Measurements from ENCODE around the gene TOP3B. TPM values are rescaled to one million over a fixed set of nuclear protein-coding genes. Genes with fewer than 3 reads are reported as not detected.

Gene TOP3B
- total RNA-seq, 1 donor from 2014 or later: 10.4 TPM

GRCh38 chr22:21989049-21989448 is 6.5 kb upstream of the TOP3B start:
- ATAC-seq: no peak
- DNase-seq (ENCODE audit: missing footprints): no peak
- intact Hi-C loops (cut with DNase I): no loop called here

- ATAC-seq (no peak), DNase-seq (ENCODE audit: missing footprints) (no peak)
- intact Hi-C loops (cut with DNase I): no loop called here
Observed at GRCh38 chr22:21985214-21985613, 2.6 kb upstream of the TOP3B start.

DNA sequence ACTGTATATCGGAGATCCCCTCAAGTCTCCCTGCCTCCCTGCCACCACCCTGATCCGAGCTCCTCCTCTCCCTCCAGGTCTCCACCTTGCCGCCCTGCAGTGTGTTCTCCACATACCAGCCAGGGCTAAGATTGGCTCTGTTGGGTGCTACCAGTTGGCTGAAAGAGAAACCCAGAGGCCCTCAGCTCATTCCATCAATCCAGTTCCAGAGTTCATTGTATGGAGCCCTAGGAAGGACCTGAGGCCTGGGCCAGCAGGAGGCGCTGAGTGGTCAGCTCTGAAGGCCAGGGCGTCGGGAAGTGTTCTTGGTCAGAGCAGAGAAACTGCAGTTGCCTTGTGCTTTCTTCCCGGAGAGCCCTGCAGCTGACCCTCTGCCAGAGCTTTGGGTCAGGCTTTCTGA is 2.2 kb upstream of the TOP3B start:
- ATAC-seq: no peak
- intact Hi-C loops (cut with DNase I): no loop called here
- no peak for DNase-seq (ENCODE audit: missing footprints)

GRCh38 chr22:21981874-21982273 is 713 bp downstream of the TOP3B start:
- ATAC-seq (no peak), DNase-seq (ENCODE audit: missing footprints) (no peak)
- intact Hi-C loops (cut with DNase I): no loop called here

DNA sequence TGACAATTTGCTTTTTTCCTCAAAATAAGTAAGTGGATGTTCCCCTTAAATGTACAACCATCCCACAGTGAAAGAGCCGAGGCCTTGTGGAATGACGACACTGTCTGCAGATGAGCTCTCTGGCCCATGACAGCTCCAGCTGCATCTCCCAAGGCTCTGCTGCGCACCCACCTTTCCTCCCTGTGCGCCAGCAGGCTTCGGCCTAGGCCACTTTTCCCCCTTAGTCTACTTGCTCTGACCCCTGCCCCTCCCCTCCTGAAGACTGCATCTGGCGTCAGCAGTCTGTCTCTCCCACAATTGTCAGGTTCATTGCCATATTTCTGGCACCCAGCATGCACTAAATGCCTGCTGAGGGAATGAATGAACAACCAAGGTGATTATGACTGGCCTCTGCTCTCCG is 2.0 kb downstream of the TOP3B start:
- no peak for DNase-seq (ENCODE audit: missing footprints)
- intact Hi-C loops (cut with DNase I): no loop called here
- ATAC-seq: no peak

GRCh38 chr22:21978564-21979386 is 3.8 kb downstream of the TOP3B start:
- no peak for DNase-seq (ENCODE audit: missing footprints)
- intact Hi-C loops (cut with DNase I): no loop called here
- ATAC-seq: no peak

- intact Hi-C loops (cut with DNase I): no loop called here
- ATAC-seq (no peak), DNase-seq (ENCODE audit: missing footprints) (no peak)
Observed at GRCh38 chr22:21977814-21978213, 4.8 kb downstream of the TOP3B start.

DNA sequence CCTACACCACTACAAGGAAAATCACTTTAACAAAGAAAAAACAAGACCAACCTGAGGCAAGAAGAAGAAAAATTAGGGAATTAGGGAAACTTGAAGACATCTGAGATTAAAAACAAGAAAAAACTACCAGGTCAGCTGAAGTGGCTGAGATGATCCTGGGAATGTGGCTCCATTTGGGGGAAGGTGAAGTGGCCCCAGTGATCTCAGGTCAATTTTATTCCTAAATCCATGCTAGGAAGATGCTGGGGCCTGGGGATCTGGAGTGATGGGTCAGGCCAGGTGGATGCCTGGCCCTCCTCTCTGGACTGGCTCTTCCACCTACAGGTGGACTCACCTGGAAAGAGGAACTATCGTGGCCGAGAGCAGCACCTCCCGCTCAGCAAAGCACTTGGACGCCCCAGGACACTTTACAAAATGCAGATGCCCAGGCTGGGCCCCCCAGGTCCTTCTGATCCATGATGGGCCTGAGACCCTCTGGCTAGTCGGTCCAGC is 6.7 kb downstream of the TOP3B start:
- intact Hi-C loops (cut with DNase I): no loop called here
- DNase-seq (ENCODE audit: missing footprints): no peak

DNA sequence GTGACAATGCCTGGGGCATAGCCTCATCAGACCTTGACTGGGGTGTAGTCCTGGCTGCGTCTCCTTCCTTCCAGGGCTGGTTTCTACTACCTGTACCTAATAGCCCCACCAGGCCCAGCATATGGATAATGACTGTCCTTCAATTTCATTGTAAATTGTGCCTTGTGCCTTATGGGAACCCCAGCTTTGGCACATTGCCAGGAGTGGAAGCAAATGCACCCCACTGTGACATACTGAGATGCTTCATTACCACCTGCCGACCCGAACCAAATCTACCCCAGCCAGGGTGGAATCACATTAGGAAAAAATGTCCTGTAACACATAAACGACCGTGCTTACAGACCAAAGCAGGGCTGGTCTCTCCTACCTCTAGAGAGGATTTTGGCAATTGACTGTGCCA is 7.3 kb downstream of the TOP3B start:
- intact Hi-C loops (cut with DNase I): no loop called here
- DNase-seq (ENCODE audit: missing footprints): no peak
- no peak for ATAC-seq

More for the DNA sequence above, 6.7 kb downstream of the TOP3B start:
- ATAC-seq: no peak

DNA sequence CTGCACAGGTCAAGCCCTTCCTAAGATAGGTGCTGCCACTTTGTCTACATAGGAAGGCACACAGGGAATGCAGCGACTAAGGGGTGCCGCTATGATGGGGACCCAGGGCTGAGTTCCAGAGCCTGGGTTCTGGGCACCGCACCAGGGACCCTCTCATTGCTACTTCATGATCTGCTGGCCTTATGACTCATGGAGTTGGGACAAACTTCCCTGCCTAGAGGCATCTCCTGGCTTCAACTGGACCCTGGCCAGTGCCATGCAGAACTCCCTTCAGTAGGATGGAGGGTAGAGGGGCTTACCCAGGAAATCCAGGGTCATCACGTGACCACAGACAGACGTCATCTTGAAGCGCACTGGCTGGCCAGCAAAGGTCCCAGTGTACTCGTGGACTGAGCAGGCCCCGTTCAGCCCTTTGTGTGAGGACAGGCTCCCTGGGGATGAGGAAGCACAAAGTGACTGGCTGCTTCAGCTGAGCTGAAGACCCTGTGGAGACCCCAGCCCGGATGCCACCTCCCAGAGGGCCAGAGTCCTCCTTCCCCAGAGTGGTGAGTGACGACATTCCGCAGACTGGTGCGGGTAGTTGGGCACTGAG is 8.4 kb downstream of the TOP3B start:
- ATAC-seq (no peak), DNase-seq (ENCODE audit: missing footprints) (no peak)
- intact Hi-C loops (cut with DNase I): no loop called here

DNA sequence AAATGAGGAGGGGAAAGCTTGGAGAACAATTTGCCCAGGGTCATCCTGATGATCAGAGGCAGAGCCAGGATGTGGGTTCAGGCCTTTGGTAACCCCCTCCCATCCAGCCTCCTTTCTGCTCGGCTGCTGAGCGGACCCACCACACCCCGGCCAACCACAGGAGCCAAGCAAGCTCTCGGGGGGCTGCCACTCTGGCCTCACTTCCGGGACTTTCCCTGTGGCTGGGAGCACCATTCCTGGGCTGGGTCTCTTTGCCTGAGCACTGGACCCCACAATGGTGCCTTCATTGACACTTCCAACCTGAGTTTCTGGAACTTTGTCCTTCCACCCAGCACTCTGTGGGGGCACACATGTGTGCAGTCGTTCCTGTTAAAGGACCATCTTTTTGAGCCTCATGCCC is 9.8 kb downstream of the TOP3B start:
- intact Hi-C loops (cut with DNase I): no loop called here
- DNase-seq (ENCODE audit: missing footprints): no peak
- ATAC-seq: no peak

DNA sequence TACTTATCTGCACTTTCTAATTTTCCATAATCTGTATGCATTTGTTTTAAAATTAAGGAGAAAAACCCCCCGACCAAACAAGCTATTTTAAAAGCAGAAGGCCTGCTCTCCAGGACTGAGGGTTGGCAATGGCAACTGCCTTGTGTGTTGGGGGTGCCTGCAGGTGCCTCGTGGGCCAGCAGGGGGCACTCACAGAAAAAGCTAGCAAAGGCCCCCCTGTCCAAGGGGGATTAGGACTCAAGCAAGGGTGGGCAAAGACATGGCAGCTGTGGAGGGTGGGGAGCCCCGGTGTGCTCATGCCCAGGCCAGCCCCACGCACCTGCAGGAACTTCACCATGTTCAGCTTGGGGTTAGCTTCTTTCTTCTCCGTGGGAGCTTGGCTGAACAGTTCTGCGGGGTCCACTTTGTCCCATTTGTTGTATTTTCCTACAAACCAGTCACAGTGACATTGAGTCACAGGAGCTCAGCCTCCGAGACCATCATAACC is 10.3 kb downstream of the TOP3B start:
- DNase-seq (ENCODE audit: missing footprints) (no peak), ATAC-seq (no peak)

DNA sequence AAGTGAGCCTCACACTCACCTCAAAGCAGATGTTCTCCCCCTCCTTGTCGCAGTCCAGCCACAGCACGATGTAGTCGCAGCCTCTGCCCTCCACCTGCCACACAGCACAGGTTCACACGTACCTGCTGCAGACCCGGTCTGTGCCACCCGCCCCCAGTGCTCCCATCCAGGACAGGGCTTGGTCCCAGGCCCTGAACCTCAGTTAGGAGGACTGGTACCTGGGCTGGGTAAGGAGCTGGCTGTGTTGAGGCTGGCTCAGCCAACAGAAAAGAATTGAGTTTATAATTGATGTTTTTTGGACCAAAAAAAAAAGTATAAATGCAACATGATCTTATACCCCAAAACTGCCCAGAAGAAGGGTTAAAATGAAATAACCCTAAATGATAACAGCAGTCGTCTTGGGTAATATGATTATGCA is 10.7 kb downstream of the TOP3B start:
- ATAC-seq (no peak), DNase-seq (ENCODE audit: missing footprints) (no peak)
- intact Hi-C loops (cut with DNase I): no loop called here

More for the DNA sequence above, 10.3 kb downstream of the TOP3B start:
- intact Hi-C loops (cut with DNase I): no loop called here

- intact Hi-C loops (cut with DNase I): no loop called here
- no peak for ATAC-seq
- DNase-seq (ENCODE audit: missing footprints): no peak
Observed at GRCh38 chr22:21970800-21971617, 11.6 kb downstream of the TOP3B start.

GRCh38 chr22:21970037-21970799 is 12.4 kb downstream of the TOP3B start:
- no peak for DNase-seq (ENCODE audit: missing footprints)
- intact Hi-C loops (cut with DNase I): no loop called here
- no peak for ATAC-seq

GRCh38 chr22:21968452-21969129 is 14.0 kb downstream of the TOP3B start:
- no peak for DNase-seq (ENCODE audit: missing footprints)
- ATAC-seq: no peak
- intact Hi-C loops (cut with DNase I): no loop called here

DNA sequence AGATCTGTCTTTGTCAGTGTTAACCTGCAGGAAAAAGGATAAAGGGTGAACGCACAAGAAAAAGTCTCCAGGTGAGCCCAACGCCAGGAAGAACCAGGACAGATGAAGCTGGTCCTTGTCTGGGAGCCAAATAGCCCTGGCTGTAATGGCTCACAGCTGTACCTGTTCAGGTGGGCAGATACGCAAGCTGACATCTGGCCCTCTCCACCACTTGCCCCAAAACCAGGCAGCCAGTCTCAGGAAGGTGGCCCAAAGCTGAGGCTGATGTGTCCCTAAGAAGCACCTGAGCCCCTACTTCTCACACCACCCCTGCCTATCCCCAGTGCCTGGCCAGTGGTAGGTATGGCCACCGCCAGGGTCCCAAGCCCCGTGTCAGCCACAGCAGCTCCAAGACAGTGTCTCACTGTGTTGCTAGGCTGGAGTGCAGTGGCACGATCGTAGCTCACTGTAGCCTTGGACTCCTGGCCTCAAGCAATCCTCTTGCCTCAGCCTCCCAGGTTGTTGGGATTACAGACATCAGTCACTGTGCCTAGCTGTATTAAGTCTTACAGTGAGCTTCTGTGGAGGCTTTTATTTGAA is 14.8 kb downstream of the TOP3B start:
- ATAC-seq: no peak
- intact Hi-C loops (cut with DNase I): no loop called here
- no peak for DNase-seq (ENCODE audit: missing footprints)

Measured in Right ventricle myocardium inferior (tissue), 1 donor.